NCI-H446 (cell line): ENCODE results near the gene RTN3.

Source experiments
- DNase-seq, 2 experiments: peaks; one replicate each; lab custom pipeline; 2025; lab: John Stamatoyannopoulos, UW

Gene RTN3

GRCh38 chr11:63738720-63739360, 57.5 kb downstream of the RTN3 start:
- peak; percentile 64 to 82 for DNase-seq

- DNase-seq, result no peak
Measured at GRCh38 chr11:63745304-63746170, 64.2 kb downstream of the RTN3 start.

GRCh38 chr11:63747011-63747410, 65.7 kb downstream of the RTN3 start:
- DNase-seq, result no peak

- no peak for DNase-seq
Measured at GRCh38 chr11:63749624-63750023, 68.3 kb downstream of the RTN3 start.

- no peak for DNase-seq
Measured at GRCh38 chr11:63756919-63757761, 75.8 kb downstream of the RTN3 start.

- DNase-seq, result no peak
Measured at GRCh38 chr11:63760487-63761079, 79.3 kb downstream of the RTN3 start.

GRCh38 chr11:63761188-63761587, 79.9 kb downstream of the RTN3 start:
- no peak for DNase-seq

GRCh38 chr11:63761931-63762653, 80.8 kb downstream of the RTN3 start:
- DNase-seq, result no peak

- DNase-seq, result no peak
Measured at GRCh38 chr11:63762654-63763495, 81.6 kb downstream of the RTN3 start.

- no peak for DNase-seq
Measured at GRCh38 chr11:63763496-63764339, 82.4 kb downstream of the RTN3 start.

- DNase-seq, result no peak
Measured at GRCh38 chr11:63764340-63764678, 83.0 kb downstream of the RTN3 start.

- no peak for DNase-seq
Measured at GRCh38 chr11:63764679-63765647, 83.7 kb downstream of the RTN3 start.

GRCh38 chr11:63765688-63766241, 84.5 kb downstream of the RTN3 start:
- no peak for DNase-seq

GRCh38 chr11:63766531-63767235, 85.4 kb downstream of the RTN3 start:
- peak in 1 of 2 experiments; percentile 18 for DNase-seq

- peak in 1 of 2 experiments; percentile 7 for DNase-seq
Measured at GRCh38 chr11:63767267-63767564, 85.9 kb downstream of the RTN3 start.

- peak in 1 of 2 experiments; percentile 76 for DNase-seq
Measured at GRCh38 chr11:63767565-63768236, 86.4 kb downstream of the RTN3 start.
